ENCODE results near the gene RNF175. TPM values are rescaled to one million over a fixed set of nuclear protein-coding genes. Genes with fewer than 3 reads are reported as not detected.

Gene RNF175
- total RNA-seq, 1 experiment from 2014 or later, result not detected

- H3K9me2 ChIP-seq (ENCODE audit: insufficient read depth), result no peaks in the 10 kb centered on the region
- no peak overlapping the region for H3K4me2 ChIP-seq
- ChIA-PET CTCF (no interaction called here), POLR2A (ENCODE audit: unreplicated experiment) (no interaction called here)
- no peaks in the 10 kb centered on the region for H3K9me3 ChIP-seq (ENCODE audit: insufficient read depth, low read depth)
- H3K27me3 ChIP-seq (ENCODE audit: insufficient read depth, low read depth), result no peaks in the 10 kb centered on the region
- H3K4me3 ChIP-seq, result no peak overlapping the region
- no TSS peak for BruUV-seq (replicated peaks)
- no peak overlapping the region for H3K27ac ChIP-seq
- no peaks in the 10 kb centered on the region for H3K36me3 ChIP-seq (ENCODE audit: low read depth)
- no peak overlapping the region for H2AFZ ChIP-seq
- no peak for TF ChIP-seq EZH2 (IDR thresholded peaks at IDR 0.05; ENCODE audit: low read depth)
- TF ChIP-seq, protein P1, sequence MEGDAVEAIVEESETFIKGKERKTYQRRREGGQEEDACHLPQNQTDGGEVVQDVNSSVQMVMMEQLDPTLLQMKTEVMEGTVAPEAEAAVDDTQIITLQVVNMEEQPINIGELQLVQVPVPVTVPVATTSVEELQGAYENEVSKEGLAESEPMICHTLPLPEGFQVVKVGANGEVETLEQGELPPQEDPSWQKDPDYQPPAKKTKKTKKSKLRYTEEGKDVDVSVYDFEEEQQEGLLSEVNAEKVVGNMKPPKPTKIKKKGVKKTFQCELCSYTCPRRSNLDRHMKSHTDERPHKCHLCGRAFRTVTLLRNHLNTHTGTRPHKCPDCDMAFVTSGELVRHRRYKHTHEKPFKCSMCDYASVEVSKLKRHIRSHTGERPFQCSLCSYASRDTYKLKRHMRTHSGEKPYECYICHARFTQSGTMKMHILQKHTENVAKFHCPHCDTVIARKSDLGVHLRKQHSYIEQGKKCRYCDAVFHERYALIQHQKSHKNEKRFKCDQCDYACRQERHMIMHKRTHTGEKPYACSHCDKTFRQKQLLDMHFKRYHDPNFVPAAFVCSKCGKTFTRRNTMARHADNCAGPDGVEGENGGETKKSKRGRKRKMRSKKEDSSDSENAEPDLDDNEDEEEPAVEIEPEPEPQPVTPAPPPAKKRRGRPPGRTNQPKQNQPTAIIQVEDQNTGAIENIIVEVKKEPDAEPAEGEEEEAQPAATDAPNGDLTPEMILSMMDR (conservative IDR thresholded peaks at IDR 0.05), result no peak
- intact Hi-C loops (cut with micrococcal nuclease; ENCODE audit: unreplicated experiment), result no loop called here
- DNase-seq, result no peak
- H3F3A ChIP-seq (ENCODE audit: insufficient read depth, low read depth), result no peaks in the 10 kb centered on the region
- no peaks in the 10 kb centered on the region for H3K79me2 ChIP-seq (ENCODE audit: low read depth)
- H4K20me1 ChIP-seq (ENCODE audit: insufficient read depth), result no peaks in the 10 kb centered on the region
- no peaks in the 10 kb centered on the region for H3K4me1 ChIP-seq (replicated peaks; ENCODE audit: insufficient read depth)
Observed at GRCh38 chr4:153798901-153799693, 39.3 kb upstream of the RNF175 start.

DNA sequence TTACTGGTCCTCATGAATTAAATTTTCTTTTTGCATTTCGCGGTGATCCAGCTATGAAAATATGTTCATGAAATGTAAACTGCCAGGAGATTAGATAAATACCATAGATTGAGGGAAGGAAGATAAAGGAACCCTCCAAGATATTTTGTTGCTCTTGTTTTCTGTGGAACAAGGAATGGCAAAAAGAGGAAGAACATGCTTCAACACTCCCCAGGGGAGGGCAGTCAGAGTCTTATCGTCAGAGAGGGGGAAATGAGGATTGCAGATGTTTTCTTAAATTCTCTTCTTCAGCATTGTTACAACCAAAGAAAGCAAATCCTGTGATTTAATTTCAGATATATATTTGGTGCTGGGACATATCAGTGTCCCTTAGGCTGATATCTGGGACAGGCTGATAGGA is 38.6 kb upstream of the RNF175 start:
- Histone ChIP-seq H3K36me3 (ENCODE audit: low read depth) (no peaks in the 10 kb centered on the region), H3K27me3 (ENCODE audit: insufficient read depth, low read depth) (no peaks in the 10 kb centered on the region), H3F3A (ENCODE audit: insufficient read depth, low read depth) (no peaks in the 10 kb centered on the region), H3K79me2 (ENCODE audit: low read depth) (no peaks in the 10 kb centered on the region), H2AFZ (no peak overlapping the region), H4K20me1 (ENCODE audit: insufficient read depth) (no peaks in the 10 kb centered on the region), H3K9me3 (ENCODE audit: insufficient read depth, low read depth) (no peaks in the 10 kb centered on the region), H3K9me2 (ENCODE audit: insufficient read depth) (no peaks in the 10 kb centered on the region), H3K4me3 (no peak overlapping the region), H3K27ac (no peak overlapping the region), H3K4me2 (no peak overlapping the region), H3K4me1 (replicated peaks; ENCODE audit: insufficient read depth) (no peaks in the 10 kb centered on the region)
- POLR2A ChIA-PET (ENCODE audit: unreplicated experiment), result no interaction called here
- TF ChIP-seq, protein P1 (conservative IDR thresholded peaks at IDR 0.05), result no peak
- TF ChIP-seq EZH2 (IDR thresholded peaks at IDR 0.05; ENCODE audit: low read depth), result no peak
- intact Hi-C loops (cut with micrococcal nuclease; ENCODE audit: unreplicated experiment), result no loop called here
- DNase-seq, result no peak
- CTCF ChIA-PET, result no interaction called here
- BruUV-seq (replicated peaks), result no TSS peak

DNA sequence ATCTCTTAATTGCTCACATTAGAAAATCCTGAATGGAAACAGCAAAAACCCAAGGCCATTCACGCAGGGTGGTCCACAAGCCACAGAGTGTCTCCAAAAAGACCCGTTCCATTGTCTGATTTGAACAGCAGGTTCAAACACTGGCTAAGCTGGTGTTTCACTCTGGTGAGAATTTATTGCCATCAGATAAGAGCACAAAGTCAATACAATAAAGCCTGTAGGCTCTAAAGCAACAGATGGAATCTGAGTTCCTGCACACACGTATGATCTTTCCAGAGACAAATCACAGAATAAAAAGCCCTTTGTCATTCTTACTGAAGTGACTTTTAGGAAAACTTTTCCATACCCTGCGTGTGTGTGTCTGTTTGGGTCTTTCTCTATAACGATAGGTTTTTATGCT is 34.2 kb upstream of the RNF175 start:
- H3K27me3 ChIP-seq (ENCODE audit: insufficient read depth, low read depth), result no peaks in the 10 kb centered on the region
- intact Hi-C loops (cut with micrococcal nuclease; ENCODE audit: unreplicated experiment), result no loop called here
- H3K36me3 ChIP-seq (ENCODE audit: low read depth), result no peaks in the 10 kb centered on the region
- H3K9me3 ChIP-seq (ENCODE audit: insufficient read depth, low read depth), result no peaks in the 10 kb centered on the region
- no peak for DNase-seq
- CTCF ChIA-PET, result no interaction called here
- H3K4me1 ChIP-seq (replicated peaks; ENCODE audit: insufficient read depth), result no peaks in the 10 kb centered on the region
- no peak overlapping the region for H3K27ac ChIP-seq
- no peak overlapping the region for H3K4me3 ChIP-seq
- no peak overlapping the region for H2AFZ ChIP-seq
- no peak for TF ChIP-seq EZH2 (IDR thresholded peaks at IDR 0.05; ENCODE audit: low read depth)
- TF ChIP-seq, protein P1 (conservative IDR thresholded peaks at IDR 0.05), result no peak
- BruUV-seq (replicated peaks), result no TSS peak
- no peaks in the 10 kb centered on the region for H3K9me2 ChIP-seq (ENCODE audit: insufficient read depth)
- no peaks in the 10 kb centered on the region for H3K79me2 ChIP-seq (ENCODE audit: low read depth)
- H4K20me1 ChIP-seq (ENCODE audit: insufficient read depth), result no peaks in the 10 kb centered on the region
- no peaks in the 10 kb centered on the region for H3F3A ChIP-seq (ENCODE audit: insufficient read depth, low read depth)
- POLR2A ChIA-PET (ENCODE audit: unreplicated experiment), result no interaction called here
- no peak overlapping the region for H3K4me2 ChIP-seq
